Ammon's horn (tissue), 1 donor: ENCODE results near the gene DLG1.

Experiments used
- DNase-seq: peaks from one replicate; pipeline ENCODE4 v3.0.0-alpha.2; 2016; ENCODE audit warnings: low spot score

The DLG1 gene

GRCh38 chr3:197014942-197015575 lies 283.4 kb downstream of the DLG1 start:
- no peak for DNase-seq

- DNase-seq, result no peak
Observed at GRCh38 chr3:197014024-197014423, 284.4 kb downstream of the DLG1 start.

DNA sequence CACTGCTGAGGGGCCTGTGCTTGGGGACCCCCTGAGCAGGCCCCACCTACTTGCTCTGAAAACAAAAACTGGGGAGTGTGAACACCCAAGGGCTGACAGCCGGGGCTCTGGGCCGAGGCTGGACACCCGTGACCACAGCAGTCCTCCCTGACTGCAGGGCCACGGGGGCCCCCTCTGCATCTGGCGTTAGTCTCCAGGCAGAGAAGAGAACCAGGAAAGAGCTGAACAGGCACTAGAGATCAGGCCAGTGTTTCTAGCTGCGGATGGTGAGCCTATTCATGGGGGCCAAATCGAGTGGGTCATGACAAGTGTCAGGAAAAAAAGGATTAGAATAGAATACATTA lies 285.9 kb downstream of the DLG1 start:
- DNase-seq, result no peak

GRCh38 chr3:197011780-197012539 lies 286.5 kb downstream of the DLG1 start:
- DNase-seq, result no peak

DNA sequence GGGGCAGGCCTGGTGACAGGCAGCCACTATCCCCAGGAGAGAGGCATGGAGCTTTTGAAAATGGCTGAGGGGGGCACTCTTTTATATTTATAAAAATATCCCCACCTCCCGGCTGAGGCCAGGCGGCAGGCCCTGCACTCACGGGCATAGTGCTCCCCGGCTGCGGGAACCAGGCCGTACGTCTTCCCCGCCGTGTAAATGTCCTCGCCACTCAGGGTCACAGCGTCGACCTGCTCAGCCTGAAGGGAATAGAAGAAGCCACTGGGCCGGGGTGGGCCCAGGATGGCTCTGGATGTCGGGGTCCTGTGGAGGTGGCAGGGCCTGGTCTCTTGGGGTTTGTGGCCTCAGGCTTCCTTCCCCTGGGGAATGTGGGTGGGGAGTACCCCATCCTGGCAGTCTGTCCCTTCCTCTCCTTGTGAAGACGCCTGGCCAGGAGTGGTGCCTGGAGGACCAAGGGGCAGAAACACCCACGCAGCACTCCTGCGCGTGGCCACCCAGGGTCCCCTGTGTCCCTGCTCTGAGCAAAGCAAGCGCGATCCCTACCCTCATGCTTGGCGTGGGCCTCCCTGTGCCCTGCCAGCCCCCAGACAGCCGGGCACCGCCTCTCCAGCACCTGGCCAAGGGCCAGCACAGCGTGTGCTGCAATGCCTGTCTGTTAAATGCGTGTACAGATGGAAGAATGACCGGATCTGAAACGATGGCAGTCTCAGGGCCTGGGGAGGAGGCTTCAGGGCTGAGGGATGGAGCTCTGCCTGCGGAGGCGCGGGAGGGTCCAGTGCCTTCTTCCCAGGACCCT lies 287.7 kb downstream of the DLG1 start:
- DNase-seq, result no peak

DNA sequence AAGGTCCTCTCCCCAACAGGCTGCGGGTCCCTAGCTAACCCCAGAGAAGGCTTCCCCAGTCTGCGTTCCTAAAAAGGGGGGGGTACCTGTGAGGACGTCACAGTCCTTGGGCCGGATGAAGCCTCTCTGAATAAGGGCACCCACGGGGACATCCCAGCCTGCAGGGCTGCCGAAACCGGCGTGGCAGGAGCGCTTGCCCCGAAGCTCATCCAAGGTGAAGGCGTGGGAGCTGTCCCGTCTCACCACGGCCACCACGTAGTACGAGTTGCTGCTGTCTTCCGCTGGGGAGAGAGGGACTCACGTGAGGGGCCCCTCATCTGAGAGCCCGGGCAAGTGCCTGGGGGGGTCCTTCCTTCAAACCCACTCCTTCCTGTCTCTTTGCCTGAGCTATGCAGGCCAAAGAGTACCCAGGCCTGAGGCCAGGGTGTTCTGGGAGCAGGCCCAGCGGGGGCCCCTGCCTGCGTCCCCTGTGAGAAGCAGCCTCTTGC lies 288.8 kb downstream of the DLG1 start:
- DNase-seq, result no peak

DNA sequence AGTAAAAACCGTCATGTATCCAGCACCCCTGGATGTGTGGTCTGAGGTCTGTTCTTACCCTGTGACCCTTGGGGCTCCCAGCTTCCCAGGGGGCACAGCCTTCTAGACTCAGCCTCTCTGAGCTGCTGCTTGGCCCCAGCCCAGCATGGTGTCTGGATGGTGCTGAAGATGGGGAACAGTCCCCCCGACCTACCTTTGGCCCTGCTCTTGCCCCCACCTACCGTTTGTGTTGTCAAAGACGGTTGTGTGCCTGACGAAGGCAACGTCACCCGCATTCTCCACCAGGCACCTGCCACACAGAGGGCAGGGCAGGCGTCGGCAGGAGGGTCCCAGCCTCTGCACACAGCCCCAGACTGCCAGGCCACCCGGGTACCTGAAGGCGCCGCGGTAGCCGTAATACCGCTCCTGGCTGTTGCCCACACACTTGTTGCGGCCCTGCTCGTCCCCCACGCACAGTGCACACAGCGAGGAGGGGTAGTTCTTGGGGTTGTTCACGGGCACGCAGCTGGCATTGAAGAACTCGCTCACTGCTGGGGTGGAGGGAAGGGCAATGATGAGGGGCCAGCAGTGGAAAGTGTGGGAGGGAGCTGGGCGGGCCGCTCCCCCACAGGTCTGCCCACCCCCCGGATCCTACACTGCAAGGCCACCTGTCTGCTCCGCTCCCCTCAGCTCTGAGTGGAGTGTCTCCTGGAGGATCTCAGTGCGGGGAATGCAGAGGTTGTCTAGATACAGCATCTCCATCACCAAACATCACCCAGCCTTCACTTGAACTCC lies 289.8 kb downstream of the DLG1 start:
- DNase-seq, result no peak

- no peak for DNase-seq
Observed at GRCh38 chr3:197007953-197008352, 290.5 kb downstream of the DLG1 start.

DNA sequence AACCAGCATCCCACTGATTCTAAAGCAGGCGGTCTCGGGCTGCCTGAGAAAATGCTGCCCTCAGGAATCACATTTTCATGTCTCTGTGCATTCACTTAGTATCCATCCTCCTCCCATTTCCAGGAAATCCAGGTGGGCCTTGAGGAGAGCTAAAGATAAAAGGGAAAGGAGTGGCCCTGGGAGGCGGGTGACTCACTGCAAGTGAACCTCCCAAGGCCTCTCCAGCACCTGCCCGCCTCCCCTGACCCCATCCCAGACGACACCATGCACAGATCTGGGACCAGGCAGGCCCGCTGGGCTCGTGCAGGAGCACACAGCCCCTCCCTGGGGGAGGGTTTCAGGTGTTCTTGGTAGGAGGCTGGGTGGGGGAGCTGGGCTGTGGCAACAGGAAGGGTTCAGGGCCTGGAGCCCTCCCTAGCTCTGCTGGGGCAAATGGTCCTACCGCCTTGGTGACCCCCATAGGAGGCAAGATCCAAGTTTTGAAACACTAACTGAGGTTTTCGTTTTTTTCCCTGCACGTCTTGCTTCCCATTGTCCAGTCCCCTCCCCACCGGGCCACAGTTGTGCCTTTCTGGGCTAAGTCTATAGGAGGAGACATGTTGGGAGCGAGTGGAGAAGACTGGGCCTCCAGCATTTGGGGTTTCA lies 291.0 kb downstream of the DLG1 start:
- DNase-seq, result no peak

GRCh38 chr3:197006860-197007259 lies 291.6 kb downstream of the DLG1 start:
- DNase-seq, result no peak

DNA sequence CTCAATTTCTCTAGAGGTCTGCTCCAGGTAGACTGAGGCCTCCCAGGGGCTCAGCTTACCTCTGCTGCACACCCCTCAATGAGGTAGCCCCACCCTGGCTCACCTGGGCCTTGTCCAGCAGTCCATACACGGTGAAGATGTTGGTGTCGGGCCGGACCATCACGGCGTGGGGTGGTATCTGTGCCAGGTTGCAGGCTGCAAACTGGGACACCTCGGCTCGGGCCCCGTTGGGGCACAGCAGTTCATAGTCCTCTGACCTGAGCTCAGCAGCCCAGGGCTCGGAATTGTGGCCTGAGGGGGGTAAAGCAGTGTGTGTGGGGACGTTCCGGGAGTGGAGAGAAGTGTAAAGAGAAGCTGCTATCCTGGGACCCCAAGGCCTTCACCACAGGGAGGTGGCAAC lies 292.0 kb downstream of the DLG1 start:
- DNase-seq, result no peak

DNA sequence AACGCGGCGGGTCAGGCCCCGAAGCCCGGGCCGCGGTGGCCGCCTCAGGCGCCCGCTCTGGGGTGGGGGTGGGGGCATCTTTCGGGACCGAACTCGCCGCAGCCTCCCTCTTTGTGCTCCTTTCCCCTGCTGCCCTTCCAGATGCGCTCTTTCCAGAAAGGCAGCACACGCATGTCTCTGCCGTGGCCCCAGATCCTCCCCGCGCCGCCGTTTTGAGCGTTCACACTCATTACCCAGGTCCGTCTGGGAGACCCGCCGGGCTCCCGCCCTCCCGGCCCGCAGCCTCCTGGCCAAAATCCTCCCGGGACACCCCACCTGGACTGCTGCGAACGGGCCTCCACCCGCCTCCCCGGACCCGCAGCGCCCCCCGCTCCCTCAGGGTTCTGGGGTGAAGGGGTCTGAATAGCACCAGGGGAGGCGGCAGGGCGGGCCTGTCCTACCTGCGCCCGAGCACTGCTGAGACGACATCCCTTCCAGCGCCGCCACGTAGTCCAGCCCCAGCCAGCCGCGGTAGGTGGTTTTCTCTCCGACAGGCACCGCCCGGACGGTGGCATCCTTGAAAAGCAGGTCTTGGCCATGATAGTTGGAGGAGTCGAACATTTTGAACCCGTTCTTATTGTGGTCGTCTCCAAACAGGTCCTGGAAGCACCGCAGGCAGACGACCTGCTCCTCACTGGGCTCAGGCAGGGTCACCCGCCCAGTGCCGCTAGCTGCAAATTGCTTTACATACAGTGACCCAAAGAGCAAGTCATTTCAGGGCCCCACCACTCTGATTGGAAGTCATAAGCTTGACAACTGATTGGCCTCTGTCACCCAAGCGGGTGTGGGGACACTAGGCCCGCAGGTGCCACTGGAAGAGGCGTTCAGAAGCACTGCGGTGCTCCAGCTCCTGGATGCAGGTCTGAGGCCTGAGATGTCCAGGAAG lies 294.7 kb downstream of the DLG1 start:
- no peak for DNase-seq

GRCh38 chr3:197002701-197003454 lies 295.5 kb downstream of the DLG1 start:
- DNase-seq, result peak; percentile 74

- peak; percentile 51 for DNase-seq
Observed at GRCh38 chr3:197001972-197002700, 296.3 kb downstream of the DLG1 start.

- DNase-seq, result no peak
Observed at GRCh38 chr3:197001106-197001971, 297.1 kb downstream of the DLG1 start.

GRCh38 chr3:197000211-197000610 lies 298.2 kb downstream of the DLG1 start:
- no peak for DNase-seq

- no peak for DNase-seq
Observed at GRCh38 chr3:196998966-196999760, 299.2 kb downstream of the DLG1 start.
